ES-I3 (cell line): ENCODE measurements around the gene RANGAP1.
"Not testable (repeated sequence)": the region's sequence is repeated elsewhere in the genome, so short reads cannot be mapped to it uniquely, and the experiment has no call there.

Source experiments
- H3K36me3 ChIP-seq: 2 replicates; pipeline ENCODE4 v1.6.1; 2013; ENCODE audit warnings: mild to moderate bottlenecking, low read length, control low read depth, moderate library complexity; ENCODE audit not compliant: insufficient read depth
- H3K4me1 ChIP-seq: 2 replicates; pipeline ENCODE4 v1.6.1; 2013; ENCODE audit warnings: mild to moderate bottlenecking, control low read depth, low read length; ENCODE audit not compliant: insufficient read depth
- H3K9ac ChIP-seq: 2 replicates; pipeline ENCODE4 v1.6.1; 2013; ENCODE audit warnings: low read depth, mild to moderate bottlenecking, low read length, moderate library complexity
- H3K9me3 ChIP-seq: 2 replicates; pipeline ENCODE4 v1.6.1; 2013; ENCODE audit warnings: mild to moderate bottlenecking, low read length, moderate library complexity; ENCODE audit not compliant: control insufficient read depth, insufficient read depth

Gene RANGAP1

GRCh38 chr22:41260871-41261270, 25.1 kb downstream of the RANGAP1 start:
- Histone ChIP-seq H3K9me3 (no peaks in the 10 kb centered on the region), H3K4me1 (peaks cover 3% of the 10 kb centered on the region; the same call in 1 of the 2 replicates), H3K36me3 (peaks cover 55% of the 10 kb centered on the region), H3K9ac (no peak overlapping the region)

GRCh38 chr22:41259756-41260155, 26.2 kb downstream of the RANGAP1 start:
- H3K36me3 ChIP-seq, result peaks cover 54% of the 10 kb centered on the region

GRCh38 chr22:41257696-41258095, 28.3 kb downstream of the RANGAP1 start:
- H3K9ac ChIP-seq, result no peak overlapping the region
- no peaks in the 10 kb centered on the region for H3K9me3 ChIP-seq
- H3K36me3 ChIP-seq, result peaks cover 53% of the 10 kb centered on the region
- peaks cover 3% of the 10 kb centered on the region; the same call in 1 of the 2 replicates for H3K4me1 ChIP-seq

More at GRCh38 chr22:41259756-41260155, 26.2 kb downstream of the RANGAP1 start:
- H3K9ac ChIP-seq, H3K4me1 ChIP-seq, H3K9me3 ChIP-seq: not testable (repeated sequence)

GRCh38 chr22:41256254-41257253, 29.4 kb downstream of the RANGAP1 start:
- H3K9me3 ChIP-seq, result no peaks in the 10 kb centered on the region
- H3K4me1 ChIP-seq, result peaks cover 3% of the 10 kb centered on the region; the same call in 1 of the 2 replicates
- H3K36me3 ChIP-seq, result peaks cover 44% of the 10 kb centered on the region
- no peak overlapping the region for H3K9ac ChIP-seq

- Histone ChIP-seq H3K9me3 (no peaks in the 10 kb centered on the region), H3K9ac (no peak overlapping the region), H3K36me3 (peaks cover 44% of the 10 kb centered on the region), H3K4me1 (peaks cover 3% of the 10 kb centered on the region; the same call in 1 of the 2 replicates)
These were observed 31.8 kb downstream of the RANGAP1 start for GRCh38 chr22:41254230-41254629.

- Histone ChIP-seq H3K9me3 (no peaks in the 10 kb centered on the region), H3K9ac (no peak overlapping the region), H3K4me1 (peaks cover 3% of the 10 kb centered on the region; the same call in 1 of the 2 replicates), H3K36me3 (peaks cover 38% of the 10 kb centered on the region)
These were observed 33.6 kb downstream of the RANGAP1 start for GRCh38 chr22:41252365-41252764.

GRCh38 chr22:41250127-41250526, 35.9 kb downstream of the RANGAP1 start:
- peaks cover 30% of the 10 kb centered on the region for H3K36me3 ChIP-seq

GRCh38 chr22:41249442-41249841, 36.5 kb downstream of the RANGAP1 start:
- Histone ChIP-seq H3K36me3 (peaks cover 30% of the 10 kb centered on the region), H3K4me1 (no peaks in the 10 kb centered on the region), H3K9me3 (no peaks in the 10 kb centered on the region), H3K9ac (no peak overlapping the region)

More at GRCh38 chr22:41250127-41250526, 35.9 kb downstream of the RANGAP1 start:
- H3K4me1 ChIP-seq, result no peaks in the 10 kb centered on the region
- H3K9me3 ChIP-seq, result no peaks in the 10 kb centered on the region
- H3K9ac ChIP-seq, result no peak overlapping the region

GRCh38 chr22:41248758-41249157, 37.2 kb downstream of the RANGAP1 start:
- Histone ChIP-seq H3K36me3 (peaks cover 30% of the 10 kb centered on the region), H3K9ac (no peak overlapping the region), H3K9me3 (no peaks in the 10 kb centered on the region), H3K4me1 (no peaks in the 10 kb centered on the region)

- H3K9ac ChIP-seq, result no peak overlapping the region
- H3K9me3 ChIP-seq, result no peaks in the 10 kb centered on the region
- H3K4me1 ChIP-seq, result no peaks in the 10 kb centered on the region
- H3K36me3 ChIP-seq, result peaks cover 30% of the 10 kb centered on the region
These were observed 37.7 kb downstream of the RANGAP1 start for GRCh38 chr22:41248314-41248713.

GRCh38 chr22:41247703-41248102, 38.3 kb downstream of the RANGAP1 start:
- Histone ChIP-seq H3K36me3 (peaks cover 24% of the 10 kb centered on the region), H3K9me3 (no peaks in the 10 kb centered on the region), H3K4me1 (no peaks in the 10 kb centered on the region), H3K9ac (no peak overlapping the region)

GRCh38 chr22:41245917-41246499, 40.0 kb downstream of the RANGAP1 start:
- H3K36me3 ChIP-seq, result peaks cover 16% of the 10 kb centered on the region
- H3K9me3 ChIP-seq, result no peaks in the 10 kb centered on the region
- H3K4me1 ChIP-seq, result no peaks in the 10 kb centered on the region
- H3K9ac ChIP-seq, result no peak overlapping the region

- Histone ChIP-seq H3K9ac (no peak overlapping the region), H3K36me3 (no peaks in the 10 kb centered on the region; the same call in none of the 2 replicates), H3K9me3 (no peaks in the 10 kb centered on the region), H3K4me1 (peaks cover 3% of the 10 kb centered on the region; the same call in 1 of the 2 replicates)
These were observed 42.6 kb downstream of the RANGAP1 start for GRCh38 chr22:41243361-41243760.

- Histone ChIP-seq H3K9me3 (no peaks in the 10 kb centered on the region), H3K9ac (no peak overlapping the region), H3K4me1 (peaks cover 3% of the 10 kb centered on the region; the same call in 1 of the 2 replicates), H3K36me3 (no peaks in the 10 kb centered on the region; the same call in none of the 2 replicates)
These were observed 43.4 kb downstream of the RANGAP1 start for GRCh38 chr22:41242396-41243117.
